Vagina (tissue), 2 donors: ENCODE data around the gene RPAP2. TPM values are rescaled to one million over a fixed set of nuclear protein-coding genes. Genes with fewer than 3 reads are reported as not detected.
"Not testable (repeated sequence)": the region's sequence is repeated elsewhere in the genome, so short reads cannot be mapped to it uniquely, and the experiment has no call there.

ENCODE experiments used
- DNase-seq, 2 donors: peaks; one replicate each; pipeline ENCODE4 v3.0.0-alpha.2; 2017; ENCODE audit errors: extremely low spot score in 2 of 2
- H3K27ac ChIP-seq: fragments of 200-600 bp; sonication (generic); one replicate; pipeline ENCODE4 v1.5.1; 2019
- H3K27me3 ChIP-seq: fragments of 200-600 bp; sonication (generic); one replicate; pipeline ENCODE4 v1.5.1; 2019
- H3K36me3 ChIP-seq, 2 donors: fragments of 200-600 bp; sonication (generic); one replicate each; pipeline ENCODE4 v1.5.1; 2017 to 2019
- H3K4me1 ChIP-seq: fragments of 200-600 bp; sonication (generic); one replicate; pipeline ENCODE4 v1.5.1; 2019
- H3K4me3 ChIP-seq, 2 donors: fragments of 200-600 bp; sonication (generic); 1 replicate in 1 of 2; 2 replicates in 1 of 2; pipeline ENCODE4 v1.5.1; 2016 to 2019
- H3K9me3 ChIP-seq: fragments of 200-600 bp; sonication (generic); one replicate; pipeline ENCODE4 v1.5.1; 2019
- POLR2A ChIP-seq, 2 donors: fragments of 450-650 bp; IDR thresholded peaks; one replicate each; pipeline ENCODE4 v1.6.1; 2017; ENCODE audit warnings: antibody characterized with exemption in 2 of 2, mild to moderate bottlenecking in 2 of 2, moderate library complexity in 2 of 2
- POLR2AphosphoS5 ChIP-seq, 2 donors: sonication (generic); formaldehyde crosslinking; IDR thresholded peaks; one replicate each; pipeline ENCODE4 v1.9.0; 2017; ENCODE audit warnings: antibody characterized with exemption in 2 of 2, mild to moderate bottlenecking in 2 of 2, low read depth in 1 of 2; ENCODE audit not compliant: insufficient read depth in 1 of 2
- intact Hi-C: fragments of 100-400 bp; cut with DNase I; formaldehyde crosslinking; loops from one replicate; pipeline ENCODE4 v1.15.1; 2023
- total RNA-seq: library from RNA; depleted of rRNA; stranded (reverse); fragments of >200 nt; gene quantifications from one replicate; pipeline ENCODE4 v1.2.3, GENCODE V29; 2016
- TF ChIP-seq, protein P1 (sequence below), 3 experiments: fragments of 450-650 bp in 2 of 3; fragments of 200-600 bp in 1 of 3; sonication (generic) in 1 of 3; IDR thresholded peaks; one replicate each; pipeline ENCODE4 v1.5.1; 2017 to 2019; ENCODE audit warnings: antibody characterized with exemption in 3 of 3, mild to moderate bottlenecking in 2 of 3, moderate library complexity in 2 of 3

The RPAP2 gene
- 11.8 TPM for total RNA-seq

- Histone ChIP-seq H3K27me3 (no peaks in the 10 kb centered on the region), H3K9me3 (no peaks in the 10 kb centered on the region), H3K27ac (peak within 1 kb of the TSS; percentile 86), H3K4me3 (peak within 1 kb of the TSS; percentile 77 to 88), H3K4me1 (peaks cover 23% of the 10 kb centered on the region), H3K36me3 (peaks cover 0 to 2% of the 10 kb centered on the region in 2 donors)
- intact Hi-C loops = loop anchor here (5.0 kb wide), 1 partner anchor 122 kb away; no protein-coding TSS in a partner anchor
- no peak for DNase-seq
- TF ChIP-seq POLR2AphosphoS5 (IDR thresholded peaks at IDR 0.05; ENCODE audit: insufficient read depth in 1 of 2, low read depth in 1 of 2) = peak; percentile 57 to 92
- TF ChIP-seq, protein P1, sequence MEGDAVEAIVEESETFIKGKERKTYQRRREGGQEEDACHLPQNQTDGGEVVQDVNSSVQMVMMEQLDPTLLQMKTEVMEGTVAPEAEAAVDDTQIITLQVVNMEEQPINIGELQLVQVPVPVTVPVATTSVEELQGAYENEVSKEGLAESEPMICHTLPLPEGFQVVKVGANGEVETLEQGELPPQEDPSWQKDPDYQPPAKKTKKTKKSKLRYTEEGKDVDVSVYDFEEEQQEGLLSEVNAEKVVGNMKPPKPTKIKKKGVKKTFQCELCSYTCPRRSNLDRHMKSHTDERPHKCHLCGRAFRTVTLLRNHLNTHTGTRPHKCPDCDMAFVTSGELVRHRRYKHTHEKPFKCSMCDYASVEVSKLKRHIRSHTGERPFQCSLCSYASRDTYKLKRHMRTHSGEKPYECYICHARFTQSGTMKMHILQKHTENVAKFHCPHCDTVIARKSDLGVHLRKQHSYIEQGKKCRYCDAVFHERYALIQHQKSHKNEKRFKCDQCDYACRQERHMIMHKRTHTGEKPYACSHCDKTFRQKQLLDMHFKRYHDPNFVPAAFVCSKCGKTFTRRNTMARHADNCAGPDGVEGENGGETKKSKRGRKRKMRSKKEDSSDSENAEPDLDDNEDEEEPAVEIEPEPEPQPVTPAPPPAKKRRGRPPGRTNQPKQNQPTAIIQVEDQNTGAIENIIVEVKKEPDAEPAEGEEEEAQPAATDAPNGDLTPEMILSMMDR (IDR thresholded peaks at IDR 0.05) = no peak
- TF ChIP-seq POLR2A (IDR thresholded peaks at IDR 0.05) = peak; percentile 41 to 81
Measured at GRCh38 chr1:92298573-92299476, at the start of gene RPAP2, which contains the start of gene GLMN. Gene RPAP2, plus strand, starts transcription at chr1:92299059. Its CDS starts 15 bp downstream, at chr1:92299074. Gene GLMN, minus strand, starts transcription at chr1:92298987. Its CDS starts 988 bp downstream, at chr1:92297999.

GRCh38 chr1:92254714-92255113 is 44.1 kb upstream of the RPAP2 start:
- H3K27me3 ChIP-seq, H3K9me3 ChIP-seq, intact Hi-C loops, H3K4me3 ChIP-seq, H3K4me1 ChIP-seq, H3K27ac ChIP-seq, DNase-seq: not testable (repeated sequence)
- H3K36me3 ChIP-seq = peaks cover 0 to 26% of the 10 kb centered on the region in 2 donors

GRCh38 chr1:92259350-92259749 is 39.5 kb upstream of the RPAP2 start:
- intact Hi-C loops = no loop called here
- TF ChIP-seq, protein P1 (IDR thresholded peaks at IDR 0.05) = no peak
- TF ChIP-seq POLR2A (IDR thresholded peaks at IDR 0.05) (no peak), POLR2AphosphoS5 (IDR thresholded peaks at IDR 0.05; ENCODE audit: insufficient read depth in 1 of 2, low read depth in 1 of 2) (no peak)
- peaks cover 0 to 20% of the 10 kb centered on the region in 2 donors for H3K36me3 ChIP-seq

GRCh38 chr1:92262516-92262915 is 36.3 kb upstream of the RPAP2 start:
- Histone ChIP-seq H3K27me3 (no peaks in the 10 kb centered on the region), H3K27ac (no peak overlapping the region), H3K36me3 (peaks cover 0 to 36% of the 10 kb centered on the region in 2 donors), H3K4me1 (no peaks in the 10 kb centered on the region), H3K4me3 (no peak overlapping the region), H3K9me3 (no peaks in the 10 kb centered on the region)
- no peak for DNase-seq
- intact Hi-C loops = no loop called here
- TF ChIP-seq, protein P1 (IDR thresholded peaks at IDR 0.05) = no peak
- no peak for TF ChIP-seq POLR2A (IDR thresholded peaks at IDR 0.05)
- no peak for TF ChIP-seq POLR2AphosphoS5 (IDR thresholded peaks at IDR 0.05; ENCODE audit: insufficient read depth in 1 of 2, low read depth in 1 of 2)

More at GRCh38 chr1:92259350-92259749, 39.5 kb upstream of the RPAP2 start:
- no peaks in the 10 kb centered on the region for H3K4me1 ChIP-seq
- H3K4me3 ChIP-seq = no peak overlapping the region
- no peaks in the 10 kb centered on the region for H3K9me3 ChIP-seq
- H3K27ac ChIP-seq = no peak overlapping the region
- no peaks in the 10 kb centered on the region for H3K27me3 ChIP-seq
- DNase-seq = no peak

DNA sequence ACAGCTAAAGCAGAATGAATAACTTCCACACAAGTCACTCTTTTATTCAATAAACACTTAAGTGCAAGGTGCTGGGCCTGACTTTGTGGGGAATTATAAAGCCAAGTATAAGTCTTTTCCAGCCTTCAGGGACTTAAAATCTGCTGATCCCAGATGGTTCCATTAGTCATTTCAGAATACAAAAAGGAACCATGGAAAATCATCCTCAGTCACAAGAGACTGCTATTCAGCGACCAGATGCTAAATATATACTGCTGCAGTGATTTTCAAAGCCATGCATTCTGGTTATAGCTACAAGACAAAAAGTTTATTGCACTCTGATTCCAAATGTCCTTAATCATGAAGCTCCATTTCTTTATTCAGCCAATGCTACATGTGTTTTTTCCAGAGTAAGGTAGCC is 25.8 kb upstream of the RPAP2 start:
- Histone ChIP-seq H3K27me3 (no peaks in the 10 kb centered on the region), H3K4me1 (no peaks in the 10 kb centered on the region), H3K4me3 (no peak overlapping the region), H3K9me3 (no peaks in the 10 kb centered on the region), H3K27ac (no peak overlapping the region), H3K36me3 (peaks cover 0 to 5% of the 10 kb centered on the region in 2 donors)
- no peak for TF ChIP-seq POLR2AphosphoS5 (IDR thresholded peaks at IDR 0.05; ENCODE audit: insufficient read depth in 1 of 2, low read depth in 1 of 2)
- TF ChIP-seq POLR2A (IDR thresholded peaks at IDR 0.05) = no peak
- TF ChIP-seq, protein P1 (IDR thresholded peaks at IDR 0.05) = no peak
- intact Hi-C loops = no loop called here
- DNase-seq = no peak
